NCI-H446 treated with DMSO at 0.1 percent for 48 hours (cell line): ENCODE data around the gene CNTNAP2.
"Not testable (repeated sequence)": the region's sequence is repeated elsewhere in the genome, so short reads cannot be mapped to it uniquely, and the experiment has no call there.

ENCODE experiments used
- DNase-seq: peaks from one replicate; lab custom pipeline; 2025; lab: John Stamatoyannopoulos, UW

The CNTNAP2 gene

GRCh38 chr7:147564786-147565476, 1448.3 kb downstream of the CNTNAP2 start:
- no peak for DNase-seq

DNA sequence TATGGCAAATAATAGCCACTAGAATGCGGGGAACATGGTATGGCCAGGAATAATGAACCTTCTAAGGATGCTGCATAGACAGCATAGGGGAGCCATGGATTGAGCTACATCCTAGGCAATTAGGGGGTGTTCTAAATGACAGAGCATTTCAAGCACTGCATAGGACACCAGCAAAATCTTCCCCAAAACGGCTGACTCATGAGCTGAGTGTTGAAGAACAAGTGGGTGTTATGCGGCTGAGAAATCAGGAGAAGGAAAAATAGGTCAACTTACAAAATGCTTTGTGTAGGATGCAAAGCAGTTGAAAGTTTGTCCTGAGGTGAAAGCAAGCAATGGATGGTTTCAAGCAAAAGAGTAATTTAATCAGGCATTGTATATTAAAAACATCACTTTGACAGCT, 1450.4 kb downstream of the CNTNAP2 start:
- DNase-seq, result no peak

DNA sequence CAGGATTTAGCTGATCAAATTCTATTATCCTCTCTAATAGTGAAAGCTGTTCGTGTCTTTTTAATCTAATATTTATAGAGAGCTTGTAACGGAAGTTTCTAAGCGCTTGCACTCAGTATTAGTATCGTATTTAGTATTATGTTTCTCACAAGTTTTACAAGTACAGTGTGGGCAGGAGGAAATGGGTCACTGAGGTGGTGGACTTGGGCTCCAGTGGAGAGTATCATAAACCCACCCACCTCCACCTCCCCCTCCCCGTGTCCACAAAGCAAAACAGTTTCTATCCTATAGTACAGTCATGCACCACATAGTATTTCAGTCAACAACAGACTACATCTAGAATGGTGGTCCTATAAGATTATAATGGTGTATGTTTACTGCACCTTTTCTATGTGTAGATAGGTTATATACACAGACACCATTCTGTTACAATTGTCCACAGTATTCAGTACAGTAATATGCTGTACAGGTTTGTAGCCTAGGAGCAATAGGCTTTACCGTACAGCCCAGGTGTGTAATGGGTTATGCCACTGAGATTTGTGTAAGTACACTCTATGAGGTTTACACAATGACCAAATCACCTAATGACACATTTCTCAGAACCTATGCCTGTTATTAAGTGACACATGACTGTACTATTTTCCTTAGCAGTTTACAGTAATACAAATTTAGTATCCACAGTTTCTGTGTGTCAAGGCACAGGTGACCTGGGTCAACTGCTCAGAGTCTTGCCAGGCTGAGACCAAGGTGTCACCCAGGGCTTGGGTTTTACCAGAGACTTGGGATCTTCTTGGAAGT, 1452.7 kb downstream of the CNTNAP2 start:
- DNase-seq, result no peak

GRCh38 chr7:147570390-147570789, 1453.8 kb downstream of the CNTNAP2 start:
- DNase-seq, result no peak

- no peak for DNase-seq
Measured at GRCh38 chr7:147571436-147572185, 1455.0 kb downstream of the CNTNAP2 start.

DNA sequence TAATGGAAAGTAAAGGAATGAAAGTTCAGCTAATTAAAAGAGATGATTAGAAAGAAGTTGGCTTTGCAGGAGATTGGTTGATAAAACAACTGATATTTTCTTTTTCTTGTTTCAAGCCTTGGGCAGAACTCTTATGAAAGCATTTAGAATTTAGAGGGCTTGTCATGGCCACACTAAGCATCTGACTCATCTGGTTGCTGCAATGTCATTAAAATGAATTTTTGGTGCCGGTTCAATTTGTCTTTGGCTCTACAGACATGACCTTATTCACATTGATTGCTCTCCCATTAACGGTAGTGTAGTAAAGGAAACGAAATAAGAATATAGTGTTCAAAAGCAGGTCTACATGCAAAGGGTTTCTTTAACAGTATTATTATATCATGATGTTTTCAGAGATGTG, 1461.6 kb downstream of the CNTNAP2 start:
- no peak for DNase-seq

DNA sequence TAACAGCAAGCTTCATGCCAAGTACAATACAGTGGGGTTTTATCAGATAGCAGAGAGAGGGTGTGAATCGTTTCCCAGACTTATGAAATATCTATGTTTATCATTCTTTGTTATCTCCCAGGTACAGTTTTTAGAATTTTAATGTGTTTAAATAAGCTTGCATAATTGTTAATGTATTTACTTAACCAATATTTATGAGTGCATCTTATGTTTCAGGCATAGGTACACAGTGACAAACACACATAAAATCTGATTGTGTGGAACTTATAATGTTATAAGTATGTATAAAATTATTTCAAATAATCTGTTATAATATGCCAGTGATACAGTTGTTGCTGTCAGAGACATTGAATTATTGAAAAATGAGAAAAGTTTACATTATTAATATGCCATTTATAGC, 1462.5 kb downstream of the CNTNAP2 start:
- no peak for DNase-seq

- no peak for DNase-seq
Measured at GRCh38 chr7:147584771-147585193, 1468.2 kb downstream of the CNTNAP2 start.

DNA sequence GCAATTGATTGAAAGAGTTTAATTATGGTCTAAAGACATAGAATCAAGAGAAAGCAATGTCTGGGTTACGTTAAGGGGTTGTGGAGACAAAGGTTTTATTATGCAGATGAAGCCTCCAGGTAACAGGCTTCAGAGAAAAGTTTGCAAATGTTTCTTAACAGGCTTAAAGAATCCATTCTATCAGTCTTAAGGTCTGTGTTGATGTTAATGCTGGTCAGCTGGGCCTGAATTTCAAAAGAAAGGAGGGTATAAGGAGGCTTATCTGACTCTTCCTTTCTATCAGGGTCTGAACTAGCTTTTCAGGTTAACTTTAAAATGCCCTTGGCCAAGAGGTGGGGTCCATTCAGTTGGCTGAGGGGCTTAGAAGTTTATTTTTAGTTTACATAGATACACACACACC, 1469.5 kb downstream of the CNTNAP2 start:
- DNase-seq, result no peak

- DNase-seq, result no peak
Measured at GRCh38 chr7:147586526-147586925, 1469.9 kb downstream of the CNTNAP2 start.

DNA sequence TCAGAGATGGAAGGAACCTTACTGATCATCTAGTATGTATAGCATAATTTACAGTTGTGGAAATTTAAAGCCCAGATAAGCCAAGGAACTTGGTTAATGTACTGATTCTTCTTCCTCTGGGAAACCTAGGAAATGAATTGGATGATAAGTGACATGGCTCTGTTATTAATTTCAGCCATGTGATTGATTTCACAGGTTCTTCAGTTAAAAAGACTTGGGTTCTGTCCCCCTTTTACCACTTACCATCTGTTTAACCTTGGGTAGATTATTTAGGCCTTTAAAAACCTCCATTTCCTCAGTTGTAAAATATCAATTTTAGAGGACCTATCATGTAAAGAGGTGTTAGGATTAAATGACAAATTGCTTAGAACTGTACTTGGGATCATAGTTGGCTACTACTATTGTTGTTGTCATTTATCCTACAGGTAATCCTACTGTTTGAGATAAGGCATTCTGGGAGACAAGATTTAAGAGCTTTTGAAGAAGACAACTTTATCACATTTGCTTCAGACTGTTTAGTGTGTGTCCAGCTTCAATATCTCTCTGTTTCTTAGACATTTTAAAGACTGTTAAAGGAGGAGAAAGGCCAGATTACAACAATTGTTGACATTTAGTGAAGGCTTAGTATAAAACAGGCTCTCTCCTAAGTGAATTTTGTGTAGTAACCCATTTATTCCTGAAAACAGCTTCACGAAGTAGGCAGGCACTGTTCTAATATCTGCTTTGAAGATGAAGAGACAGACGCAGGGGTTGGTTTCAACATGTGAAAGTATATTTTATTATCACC, 1476.9 kb downstream of the CNTNAP2 start:
- DNase-seq, result no peak

GRCh38 chr7:147595042-147595441, 1478.4 kb downstream of the CNTNAP2 start:
- DNase-seq, result no peak

- DNase-seq, result not testable (repeated sequence)
Measured at GRCh38 chr7:147598687-147599086, 1482.1 kb downstream of the CNTNAP2 start.

- no peak for DNase-seq
Measured at GRCh38 chr7:147605323-147605722, 1488.7 kb downstream of the CNTNAP2 start.

DNA sequence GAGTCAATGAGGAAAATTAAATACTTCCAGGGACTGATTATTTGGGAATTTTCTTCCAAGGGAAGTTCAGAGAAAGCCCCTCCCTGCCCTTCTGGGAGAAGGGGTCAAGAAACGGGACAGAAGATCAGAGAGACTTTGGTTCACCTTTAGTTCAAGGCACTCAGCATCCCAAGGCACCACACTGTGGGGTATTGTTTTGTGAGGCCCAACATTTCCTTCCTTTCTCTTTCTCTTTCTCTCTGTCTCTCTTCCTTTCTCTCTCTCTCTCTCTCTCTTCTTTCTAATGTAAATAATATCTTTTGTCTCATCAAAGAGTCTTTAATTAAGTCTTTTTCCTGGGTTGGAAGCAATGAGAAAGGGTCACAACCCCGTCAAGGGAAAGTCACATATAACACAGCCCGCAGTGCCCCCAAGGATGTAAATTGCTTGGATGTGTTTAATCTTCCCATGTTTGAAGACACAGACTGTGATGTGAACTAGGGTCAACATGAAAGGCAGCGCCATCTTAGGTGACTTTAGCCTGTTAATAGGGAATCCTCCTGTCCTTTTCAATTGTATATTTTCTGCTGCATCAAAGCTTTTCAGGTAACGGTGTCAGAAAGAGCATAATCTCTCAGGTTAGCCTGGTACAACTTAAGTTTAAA, 1490.7 kb downstream of the CNTNAP2 start:
- DNase-seq, result no peak

DNA sequence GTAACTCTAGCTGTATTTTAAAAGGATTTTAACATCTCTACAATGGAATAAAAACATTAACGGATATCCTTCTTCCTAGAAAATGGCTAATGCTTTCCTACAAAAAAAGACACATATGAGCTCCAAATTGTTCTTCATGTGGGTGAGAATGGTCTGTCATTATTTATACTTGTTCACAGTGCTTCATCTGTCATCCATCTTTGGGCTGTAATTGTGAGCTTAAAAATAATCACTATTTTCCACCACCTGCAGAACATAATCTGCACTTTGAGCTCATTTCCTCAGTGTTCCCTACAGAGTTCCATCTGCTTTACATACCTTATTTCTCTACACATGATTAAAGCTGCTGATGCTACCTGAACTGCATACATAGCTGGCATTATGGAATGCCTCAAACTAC, 1494.8 kb downstream of the CNTNAP2 start:
- no peak for DNase-seq

DNA sequence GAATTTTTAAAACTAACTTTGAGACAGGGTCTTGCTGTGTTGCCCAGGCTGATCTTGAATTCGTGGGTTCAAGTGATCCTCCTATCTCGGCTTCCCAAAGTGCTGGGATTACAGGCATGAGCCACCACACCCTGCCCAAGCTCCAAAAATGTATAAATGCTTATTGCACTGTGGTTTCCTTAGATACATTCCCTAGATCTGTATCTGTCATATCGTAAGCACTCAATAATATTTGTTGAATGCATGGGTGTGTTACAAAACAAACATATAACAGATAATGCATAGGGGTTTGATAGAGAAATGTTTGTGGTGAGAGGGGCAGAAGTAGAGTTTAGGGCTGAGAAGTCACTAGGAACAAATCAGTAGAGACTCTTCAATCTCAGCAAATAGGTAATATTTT, 1518.7 kb downstream of the CNTNAP2 start:
- DNase-seq, result no peak

DNA sequence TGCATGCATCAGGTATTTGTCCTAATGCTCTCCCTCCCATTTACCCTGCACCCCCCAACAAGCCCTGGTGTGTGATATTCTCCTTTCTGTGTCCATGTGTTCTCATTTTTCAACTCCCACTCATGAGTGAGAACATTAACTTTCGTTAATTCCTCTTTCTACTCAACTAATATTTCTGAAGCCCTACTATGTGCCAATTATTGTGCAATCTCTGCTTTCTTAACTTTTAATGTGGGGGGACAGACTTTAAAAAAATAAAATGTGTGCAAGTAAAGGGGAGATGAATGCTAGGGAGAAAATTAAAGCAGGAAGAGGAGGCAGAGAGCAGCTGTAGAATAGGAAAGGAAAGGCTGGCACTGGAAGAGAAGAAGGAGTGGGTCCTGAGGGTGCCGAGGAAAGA, 1520.0 kb downstream of the CNTNAP2 start:
- DNase-seq, result no peak

DNA sequence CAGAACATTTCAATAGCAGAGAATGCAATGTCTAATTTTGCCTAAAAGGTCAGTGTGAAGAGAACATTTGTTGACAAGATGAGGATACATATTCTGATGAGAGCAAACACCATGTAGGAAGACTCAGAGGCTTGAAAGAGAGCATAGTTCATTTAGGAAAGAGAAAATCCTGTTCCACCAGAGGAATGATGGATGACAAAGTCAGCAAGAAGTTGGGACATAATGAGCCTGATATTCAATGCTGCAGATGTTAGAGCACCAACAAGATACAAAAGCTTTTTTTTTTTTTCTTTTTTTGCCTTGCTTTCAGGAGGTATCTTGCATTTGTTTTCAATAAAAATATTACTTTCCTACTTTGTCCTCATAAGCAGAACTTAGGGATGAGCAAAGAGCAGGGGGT, 1522.0 kb downstream of the CNTNAP2 start:
- no peak for DNase-seq

DNA sequence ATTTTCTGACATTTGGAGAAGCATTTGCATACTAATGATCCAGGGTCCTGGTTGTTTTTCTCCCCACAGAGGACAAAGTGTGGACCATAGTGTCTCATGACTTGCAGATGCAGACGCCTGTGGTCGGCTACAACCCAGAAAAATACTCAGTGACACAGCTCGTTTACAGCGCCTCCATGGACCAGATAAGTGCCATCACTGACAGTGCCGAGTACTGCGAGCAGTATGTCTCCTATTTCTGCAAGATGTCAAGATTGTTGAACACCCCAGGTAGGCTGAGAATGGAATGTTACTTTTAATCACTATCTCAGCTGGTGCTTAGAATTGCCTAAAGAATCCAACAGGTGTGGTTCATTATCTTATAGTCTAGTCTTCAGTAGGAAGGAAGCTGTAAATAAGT, 1522.4 kb downstream of the CNTNAP2 start:
- no peak for DNase-seq

DNA sequence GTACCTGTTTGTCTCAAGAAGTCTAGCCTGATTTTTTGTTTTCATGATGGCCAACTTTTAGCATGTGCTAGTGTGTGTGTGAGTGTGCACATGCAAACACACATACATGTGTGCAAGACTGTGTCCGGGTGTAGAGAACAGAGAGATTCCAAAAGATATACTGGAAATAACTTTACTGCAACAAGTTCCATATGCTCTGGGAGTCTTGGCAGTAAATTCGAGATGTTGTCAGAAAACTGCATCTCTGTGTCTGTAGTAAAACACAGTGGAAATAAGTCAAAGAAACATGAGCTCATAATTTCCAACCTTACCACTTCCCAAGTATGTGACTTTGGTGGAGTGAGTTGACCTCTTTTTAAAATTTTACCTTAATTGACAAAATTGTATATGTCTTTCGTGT, 1523.2 kb downstream of the CNTNAP2 start:
- no peak for DNase-seq

DNA sequence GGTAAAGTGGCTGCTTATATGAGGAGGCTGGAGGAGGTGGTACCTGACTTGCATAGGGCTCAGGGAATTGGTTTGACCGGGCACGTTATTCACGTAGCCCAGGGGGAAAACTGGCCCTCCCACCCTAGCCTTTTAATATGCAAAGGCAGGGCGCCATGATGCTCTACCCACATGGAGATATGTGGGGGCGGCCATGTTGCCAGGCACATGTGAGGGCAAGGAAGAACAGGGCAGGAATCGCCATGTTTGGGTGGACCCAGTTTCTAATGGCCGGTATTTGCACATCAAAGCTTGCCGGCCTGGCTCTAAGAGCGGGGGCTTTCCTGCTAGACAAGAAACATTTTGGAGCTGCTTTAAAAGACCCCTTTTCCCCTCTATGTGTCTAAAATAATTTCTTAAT, 1524.2 kb downstream of the CNTNAP2 start:
- no peak for DNase-seq
